Measurements from ENCODE around the gene PLS1.
A peak's percentile ranks its signal among the peaks of the same experiment; 100 is the strongest.
"Not testable (repeated sequence)": the region's sequence is repeated elsewhere in the genome, so short reads cannot be mapped to it uniquely, and the experiment has no call there.

PLS1 gene

DNA sequence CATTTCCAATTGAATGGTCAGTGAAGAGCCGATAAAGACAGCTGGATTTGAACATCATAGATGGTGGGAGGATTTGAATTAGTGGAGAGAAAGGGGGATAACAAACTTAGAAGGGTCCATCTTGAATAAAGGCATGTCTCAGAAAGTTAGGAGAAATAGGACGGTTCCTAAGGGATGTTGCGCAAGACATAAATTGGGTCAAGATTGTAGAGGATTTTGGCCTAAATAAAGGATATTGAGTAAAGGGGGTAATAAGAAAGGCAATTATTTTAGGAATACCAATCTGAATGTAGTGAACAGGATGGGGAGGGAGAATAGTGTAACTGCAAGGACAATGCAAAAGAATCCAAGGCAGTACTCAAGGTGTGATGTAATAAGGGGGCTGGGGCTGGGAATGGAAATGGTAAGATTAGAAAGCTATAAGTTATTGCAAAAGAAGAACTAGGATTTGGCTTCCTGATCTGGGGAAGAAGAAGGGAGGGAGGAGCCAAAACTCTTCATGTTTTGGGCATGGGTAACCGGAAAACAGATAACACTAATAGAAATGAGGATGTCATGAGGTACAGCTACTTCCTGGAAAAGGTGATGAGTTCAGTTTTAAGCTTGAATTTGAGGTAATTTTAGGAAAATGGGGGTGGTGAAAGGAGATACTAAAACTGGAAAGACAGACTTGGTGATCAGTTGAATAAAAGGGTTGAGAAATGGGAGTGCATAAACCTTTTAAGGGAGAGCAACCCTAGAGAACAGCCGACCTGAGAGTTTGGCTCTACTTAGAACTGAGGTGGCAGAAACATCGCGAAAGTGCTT, 110.3 kb downstream of the PLS1 start:
- DNase-seq = no peak

DNA sequence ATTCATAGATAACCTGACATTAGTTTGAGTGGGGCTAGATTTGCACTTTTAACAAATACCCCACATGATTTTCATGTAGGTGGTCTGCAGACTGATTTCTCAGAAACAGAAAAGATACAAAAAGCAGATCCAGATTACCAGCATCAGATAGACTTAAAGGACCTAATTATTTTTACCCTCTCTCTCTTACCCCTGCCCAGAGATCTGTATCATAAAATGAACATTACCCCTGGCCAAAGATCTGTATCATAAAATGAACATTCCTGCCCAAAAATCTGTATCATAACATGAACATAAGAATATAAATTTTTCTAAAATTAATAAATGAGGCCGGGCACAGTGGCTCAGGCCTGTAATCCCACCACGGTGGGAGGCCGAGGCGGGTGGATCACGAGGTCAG, 113.0 kb downstream of the PLS1 start:
- no peak for DNase-seq

DNA sequence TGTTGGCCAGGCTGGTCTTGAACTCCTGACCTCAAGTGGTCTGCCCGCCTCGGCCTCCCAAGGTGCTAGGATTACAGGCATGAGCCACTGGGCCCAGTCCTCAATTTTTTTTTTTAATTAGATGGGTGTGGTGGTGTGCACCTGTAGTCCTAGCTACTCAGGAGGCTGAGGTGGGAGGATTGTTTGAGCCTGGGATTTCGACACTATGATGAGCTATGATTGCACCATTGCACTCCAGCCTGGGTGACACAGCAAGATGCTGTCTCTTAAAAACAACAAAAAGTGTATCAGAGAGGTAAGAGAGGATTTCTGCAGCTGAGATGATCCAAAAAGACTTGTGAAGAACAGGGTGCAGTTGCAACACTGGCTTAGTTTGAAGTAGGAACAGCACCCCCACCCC, 118.7 kb downstream of the PLS1 start:
- not testable (repeated sequence) for DNase-seq

DNA sequence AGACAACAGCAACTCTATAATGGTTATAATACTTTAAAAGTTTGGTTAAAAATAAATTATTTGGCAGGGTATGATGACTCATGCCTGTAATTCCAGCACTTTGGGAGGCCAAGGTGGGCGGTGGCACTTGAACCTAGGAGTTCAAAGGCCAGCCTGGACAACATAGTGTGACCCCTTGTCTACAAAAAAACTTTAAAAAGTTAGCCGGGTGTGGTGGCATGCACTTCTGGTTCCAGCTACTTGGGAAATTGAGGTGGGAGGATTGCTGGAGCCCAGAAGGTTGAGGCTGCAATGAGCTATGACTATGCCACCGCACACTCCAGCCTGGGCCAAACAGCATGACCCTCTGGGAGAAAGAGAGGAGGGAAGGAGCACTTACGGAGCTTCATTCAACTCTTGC, 119.9 kb downstream of the PLS1 start:
- DNase-seq = no peak

DNA sequence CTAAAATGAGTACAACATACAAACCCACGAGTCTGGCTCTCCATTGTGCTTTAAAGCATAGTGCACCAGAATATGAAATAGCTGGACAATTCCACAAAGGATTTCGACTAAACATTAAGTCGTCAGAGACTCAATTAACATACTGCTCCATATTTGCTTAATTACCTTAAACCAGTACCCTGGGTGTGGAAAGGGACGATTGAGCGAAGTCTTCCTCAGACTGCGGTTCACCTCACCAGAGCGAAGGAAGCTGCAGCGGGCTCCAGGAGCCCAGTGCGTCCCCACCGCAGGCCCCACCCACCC, 127.4 kb downstream of the PLS1 start:
- no peak for DNase-seq

DNA sequence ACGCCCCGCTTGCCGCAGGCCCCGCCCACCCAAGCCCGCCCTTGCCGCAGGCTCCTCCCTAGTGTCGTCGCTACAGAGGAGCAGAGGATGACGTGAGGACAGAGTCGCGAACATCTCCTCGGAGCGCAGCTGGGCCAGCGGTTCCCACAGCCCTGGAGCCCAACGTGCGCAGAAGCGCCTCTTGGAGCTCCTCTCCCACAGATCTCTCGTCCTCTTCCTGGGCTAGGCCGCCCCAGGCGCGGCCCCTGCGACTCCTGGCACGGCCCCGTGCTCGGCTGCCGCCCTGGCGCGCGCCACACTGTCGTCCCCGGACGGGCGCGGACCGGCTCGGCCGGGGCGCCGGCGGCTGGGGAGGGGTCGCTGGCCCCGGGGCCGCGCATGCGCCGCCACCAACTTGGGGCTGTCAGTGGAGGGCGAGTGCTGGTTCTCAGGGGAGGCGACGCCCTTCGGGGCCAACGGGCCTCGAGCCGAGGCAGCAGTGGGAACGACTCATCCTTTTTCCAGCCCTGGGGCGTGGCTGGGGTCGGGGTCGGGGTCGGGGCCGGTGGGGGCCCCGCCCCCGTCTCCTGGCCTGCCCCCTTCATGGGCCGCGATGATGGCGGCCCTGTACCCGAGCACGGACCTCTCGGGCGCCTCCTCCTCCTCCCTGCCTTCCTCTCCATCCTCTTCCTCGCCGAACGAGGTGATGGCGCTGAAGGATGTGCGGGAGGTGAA, 127.9 kb downstream of the PLS1 start, which contains the start of gene TRPC1:
TSS of gene TRPC1 (plus strand) at position 67 of the 714 bp plus-strand sequence. CDS start at position 593, 526 bp downstream.
- DNase-seq = peak; percentile 55

DNA sequence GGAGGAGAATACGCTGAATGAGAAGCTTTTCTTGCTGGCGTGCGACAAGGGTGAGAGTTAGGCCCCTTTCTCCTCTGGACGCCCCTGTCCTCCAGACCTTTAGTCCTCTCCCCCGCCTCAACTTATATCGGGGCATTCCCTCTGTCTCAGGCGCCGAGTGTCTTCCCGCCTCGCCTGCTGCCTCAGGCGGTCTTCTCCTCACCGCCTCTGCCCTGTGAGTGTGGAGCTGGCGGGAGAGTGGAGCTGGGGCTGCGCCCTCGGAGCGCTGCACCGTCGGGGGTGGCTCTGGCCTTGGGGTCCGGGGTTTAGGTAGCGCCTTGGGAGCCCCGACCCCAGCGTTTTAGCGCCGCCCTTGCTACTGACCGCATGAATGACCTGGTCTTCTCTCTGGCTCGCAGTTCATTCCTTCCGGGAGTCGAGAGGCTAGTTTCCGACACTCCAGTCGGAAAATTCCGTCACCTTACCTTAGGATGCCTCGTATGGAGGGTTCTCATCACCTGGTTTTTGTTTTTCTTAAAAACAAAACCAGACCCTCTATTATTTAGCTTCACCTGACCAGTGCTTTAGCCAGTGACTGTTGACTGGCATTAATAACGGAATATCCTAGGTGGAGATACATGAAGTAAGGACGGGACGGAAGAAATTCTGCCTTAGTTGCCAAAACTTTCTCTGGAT, 128.6 kb downstream of the PLS1 start:
- DNase-seq = no peak

DNA sequence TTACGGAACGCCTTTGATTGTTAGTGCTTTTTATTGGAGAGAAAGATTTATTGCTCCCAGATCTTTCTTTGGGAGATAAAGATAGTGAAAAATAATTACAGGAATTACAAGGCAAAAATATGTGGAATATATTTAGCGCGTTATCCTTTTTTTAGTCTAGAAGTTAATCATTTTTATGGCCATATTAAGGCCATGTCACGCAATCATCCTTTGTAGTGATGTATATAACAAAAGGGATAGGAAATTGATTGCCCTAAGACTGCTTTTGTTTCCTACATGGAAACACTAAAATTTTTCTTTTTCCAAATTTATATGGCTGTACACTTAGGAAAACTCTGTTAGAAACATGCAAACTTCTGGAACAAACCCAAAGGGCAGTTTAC, 129.2 kb downstream of the PLS1 start:
- DNase-seq = no peak

DNA sequence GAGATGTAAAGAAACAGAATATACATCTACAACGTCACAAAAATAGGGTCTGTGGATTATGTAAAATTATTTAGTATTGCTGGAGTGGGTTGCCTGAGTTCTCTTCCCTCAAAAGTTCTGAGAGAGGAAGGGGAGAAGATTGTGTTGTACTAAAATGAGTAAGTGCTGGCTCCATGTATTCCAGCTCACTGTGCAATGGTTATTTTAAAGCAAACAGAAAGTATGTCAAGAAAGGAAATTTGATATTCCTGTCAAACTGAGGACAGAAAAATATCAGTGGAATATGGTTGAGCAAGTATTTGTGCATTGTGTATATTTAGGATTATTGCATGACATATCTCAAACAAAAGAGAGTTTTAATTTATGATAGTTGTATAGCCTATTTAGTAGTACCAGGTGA, 129.8 kb downstream of the PLS1 start:
- DNase-seq = no peak

DNA sequence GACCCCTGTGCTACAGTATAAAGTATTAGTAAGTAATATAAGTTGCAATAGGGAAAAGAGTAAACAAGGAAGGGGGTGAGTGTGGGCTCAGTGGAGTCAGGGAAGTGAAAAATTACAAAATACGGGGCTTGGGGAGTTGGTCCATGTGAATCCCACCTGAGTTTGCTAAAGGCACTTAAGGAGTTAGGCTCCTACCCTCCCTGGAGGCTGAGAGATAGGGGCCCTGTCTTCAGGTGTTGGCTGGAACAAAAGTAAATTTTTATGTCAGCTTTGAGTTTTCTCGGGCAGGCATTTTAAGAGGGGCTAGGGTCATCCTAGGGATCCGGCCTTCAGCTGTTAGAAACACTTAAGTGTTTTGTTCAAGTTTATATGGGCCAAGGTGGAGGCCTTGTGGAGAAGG, 135.9 kb downstream of the PLS1 start:
- no peak for DNase-seq

DNA sequence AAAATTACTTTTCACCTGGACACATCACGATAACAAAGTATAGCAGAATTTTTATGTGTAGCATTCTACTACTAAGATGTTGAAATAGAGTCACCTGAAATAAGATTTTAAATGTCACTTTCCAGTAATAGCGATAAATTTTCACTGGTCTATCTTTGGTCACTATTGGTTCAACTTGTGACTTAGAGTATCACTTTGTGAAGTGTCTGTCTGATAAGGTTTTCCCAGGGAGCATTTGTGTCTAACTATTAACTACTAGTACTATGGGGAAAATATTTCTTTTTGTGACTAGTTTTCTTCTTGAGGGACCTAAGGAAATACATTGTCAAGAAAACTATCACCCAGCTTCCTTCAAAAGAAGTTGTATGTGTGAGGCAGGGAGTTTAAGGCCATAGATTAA, 138.6 kb downstream of the PLS1 start:
- DNase-seq = no peak

DNA sequence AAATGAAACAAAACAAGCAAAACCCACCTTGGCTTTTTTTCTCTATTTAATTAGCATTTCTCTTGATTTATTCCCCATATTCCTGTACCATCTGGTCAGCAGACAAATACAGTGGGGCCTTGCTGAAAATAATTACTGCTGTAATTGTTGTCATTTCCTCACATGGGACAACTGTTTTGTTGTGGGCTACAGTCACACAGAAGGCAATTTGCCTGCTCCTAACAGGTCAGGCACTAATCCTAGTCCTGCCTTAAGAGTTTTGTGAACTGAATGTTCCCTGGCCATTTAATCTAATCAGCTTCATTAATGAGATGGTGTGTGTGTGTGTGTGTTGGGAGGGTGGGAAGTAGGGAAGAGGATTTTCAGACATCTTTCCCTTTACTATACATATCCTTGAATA, 139.3 kb downstream of the PLS1 start:
- DNase-seq = no peak

DNA sequence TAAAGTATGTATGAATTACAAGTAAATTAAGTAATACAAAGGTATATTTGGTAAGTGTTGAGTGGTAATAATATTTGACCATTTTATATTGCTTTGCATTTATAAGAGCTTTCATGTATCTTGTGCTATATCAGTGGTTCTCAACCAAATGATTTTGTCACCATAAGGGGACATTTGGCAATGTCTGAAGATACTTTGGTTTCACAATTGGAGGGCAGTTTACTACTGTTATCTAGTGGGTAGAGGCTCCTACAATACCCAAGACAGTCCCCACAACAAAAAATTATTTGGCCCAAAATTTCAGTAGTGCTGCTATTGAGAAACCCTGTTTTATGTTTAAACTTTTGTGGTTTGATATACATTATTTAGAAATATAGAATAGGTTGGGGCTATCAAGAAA, 142.2 kb downstream of the PLS1 start:
- no peak for DNase-seq

DNA sequence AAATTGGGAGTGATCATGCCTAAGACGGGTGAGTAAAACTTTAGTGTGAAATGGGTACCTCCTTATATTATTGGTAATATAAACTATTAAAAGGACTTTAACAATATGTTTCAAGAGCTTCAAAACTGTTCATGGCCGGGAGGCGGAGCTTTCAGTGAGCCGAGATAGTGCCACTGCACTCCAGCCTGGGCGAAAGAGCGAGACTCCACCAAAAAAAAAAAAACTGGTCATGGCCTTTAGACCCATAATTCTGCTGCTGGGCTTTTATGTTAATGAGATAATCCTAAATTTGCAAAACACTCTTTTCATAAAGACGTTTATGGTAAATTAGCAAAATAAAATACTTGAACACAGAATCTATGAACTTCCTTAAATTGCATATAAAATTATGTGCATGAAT, 150.5 kb downstream of the PLS1 start:
- no peak for DNase-seq

DNA sequence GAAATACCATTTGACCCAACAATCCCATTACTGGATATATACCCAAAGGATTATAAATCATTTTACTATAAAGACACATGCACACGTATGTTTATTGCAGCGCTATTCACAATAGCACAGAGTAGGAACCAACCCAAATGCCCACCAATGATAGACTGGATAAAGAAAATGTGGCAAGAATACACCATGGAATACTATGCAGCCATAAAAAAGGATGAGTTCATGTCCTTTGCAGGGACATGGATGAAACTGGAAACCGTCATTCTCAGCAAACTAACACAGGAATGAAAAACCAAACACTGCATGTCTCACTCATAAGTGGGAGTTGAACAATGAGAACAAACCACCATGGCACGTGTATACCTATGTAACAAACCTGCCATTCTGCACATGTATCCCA, 154.3 kb downstream of the PLS1 start:
- DNase-seq = not testable (repeated sequence)

DNA sequence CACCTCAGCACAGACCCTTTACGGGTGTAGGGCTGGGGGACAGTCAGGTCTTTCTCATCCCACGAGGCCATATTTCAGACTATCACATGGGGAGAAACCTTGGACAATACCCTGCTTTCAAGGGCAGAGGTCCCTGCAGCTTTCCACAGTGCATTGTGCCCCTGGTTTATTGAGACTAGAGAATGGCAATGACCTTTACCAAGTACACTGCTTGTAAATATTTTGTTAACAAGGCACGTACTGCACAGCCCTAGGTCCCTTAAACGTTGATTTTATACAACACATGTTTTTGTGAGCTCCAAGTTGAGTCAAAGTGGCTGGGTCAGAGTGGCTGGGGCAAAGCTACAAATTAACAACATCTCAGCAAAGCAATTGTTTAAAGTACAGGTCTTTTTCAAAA, 156.4 kb downstream of the PLS1 start:
- DNase-seq = not testable (repeated sequence)

DNA sequence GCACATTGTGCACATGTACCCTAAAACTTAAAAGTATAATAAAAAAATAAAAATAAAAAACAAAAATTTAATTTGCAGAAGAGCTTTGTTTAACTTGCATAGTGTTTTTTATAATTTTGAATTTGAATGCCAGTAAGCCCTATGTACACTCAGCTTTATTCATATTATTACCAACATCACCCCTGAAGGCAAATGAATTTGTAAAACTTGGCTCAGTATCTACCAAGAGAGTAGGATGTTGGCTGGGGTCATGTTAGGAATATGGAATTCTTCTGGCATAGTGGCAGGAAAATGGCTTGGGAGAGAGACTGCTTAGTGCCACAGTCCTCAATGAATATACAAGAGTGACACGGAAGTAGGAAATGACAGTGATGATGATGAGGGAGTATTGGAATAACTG, 158.3 kb downstream of the PLS1 start:
- DNase-seq = no peak

Data from GOT3 (cell line).